GM21390 (cell line): ENCODE measurements around the gene MCF2L2.

ENCODE experiments used
- ATAC-seq: cut with Tn5 transposase; IDR thresholded peaks from one replicate; pipeline ENCODE4 v1.9.1; 2021; ENCODE audit not compliant: unreplicated experiment

MCF2L2 gene

GRCh38 chr3:183401678-183402077 lies 26.7 kb downstream of the MCF2L2 start:
- no peak for ATAC-seq

GRCh38 chr3:183400352-183400751 lies 28.1 kb downstream of the MCF2L2 start:
- no peak for ATAC-seq

GRCh38 chr3:183396662-183397391 lies 31.6 kb downstream of the MCF2L2 start:
- ATAC-seq = no peak

GRCh38 chr3:183394150-183394549 lies 34.3 kb downstream of the MCF2L2 start:
- ATAC-seq = no peak

- ATAC-seq = no peak
These were observed 34.8 kb downstream of the MCF2L2 start for GRCh38 chr3:183393625-183394024.

- no peak for ATAC-seq
These were observed 36.0 kb downstream of the MCF2L2 start for GRCh38 chr3:183392186-183393034.

GRCh38 chr3:183391460-183391859 lies 37.0 kb downstream of the MCF2L2 start:
- ATAC-seq = no peak

- no peak for ATAC-seq
These were observed 37.6 kb downstream of the MCF2L2 start for GRCh38 chr3:183390844-183391243.

- no peak for ATAC-seq
These were observed 40.1 kb downstream of the MCF2L2 start for GRCh38 chr3:183388213-183388895.

- ATAC-seq = no peak
These were observed 40.6 kb downstream of the MCF2L2 start for GRCh38 chr3:183387797-183388196.

- no peak for ATAC-seq
These were observed 41.8 kb downstream of the MCF2L2 start for GRCh38 chr3:183386651-183387050.

GRCh38 chr3:183385698-183386613 lies 42.5 kb downstream of the MCF2L2 start:
- peak; percentile 62 for ATAC-seq

GRCh38 chr3:183381673-183382072 lies 46.7 kb downstream of the MCF2L2 start:
- no peak for ATAC-seq

- no peak for ATAC-seq
These were observed 47.2 kb downstream of the MCF2L2 start for GRCh38 chr3:183381179-183381578.

GRCh38 chr3:183378951-183379350 lies 49.5 kb downstream of the MCF2L2 start:
- ATAC-seq = no peak

GRCh38 chr3:183378545-183378944 lies 49.9 kb downstream of the MCF2L2 start:
- ATAC-seq = no peak

- ATAC-seq = no peak
These were observed 50.4 kb downstream of the MCF2L2 start for GRCh38 chr3:183378008-183378407.

- no peak for ATAC-seq
These were observed 51.0 kb downstream of the MCF2L2 start for GRCh38 chr3:183377307-183377959.

- no peak for ATAC-seq
These were observed 52.6 kb downstream of the MCF2L2 start for GRCh38 chr3:183375787-183376186.

GRCh38 chr3:183375337-183375736 lies 53.1 kb downstream of the MCF2L2 start:
- ATAC-seq = no peak
